Measurements from ENCODE around the gene HS6ST2. TPM values are rescaled to one million over a fixed set of nuclear protein-coding genes. Genes with fewer than 3 reads are reported as not detected.

Gene HS6ST2
- total and polyA plus RNA-seq, 4 experiments from 2014 or later = not detected

DNA sequence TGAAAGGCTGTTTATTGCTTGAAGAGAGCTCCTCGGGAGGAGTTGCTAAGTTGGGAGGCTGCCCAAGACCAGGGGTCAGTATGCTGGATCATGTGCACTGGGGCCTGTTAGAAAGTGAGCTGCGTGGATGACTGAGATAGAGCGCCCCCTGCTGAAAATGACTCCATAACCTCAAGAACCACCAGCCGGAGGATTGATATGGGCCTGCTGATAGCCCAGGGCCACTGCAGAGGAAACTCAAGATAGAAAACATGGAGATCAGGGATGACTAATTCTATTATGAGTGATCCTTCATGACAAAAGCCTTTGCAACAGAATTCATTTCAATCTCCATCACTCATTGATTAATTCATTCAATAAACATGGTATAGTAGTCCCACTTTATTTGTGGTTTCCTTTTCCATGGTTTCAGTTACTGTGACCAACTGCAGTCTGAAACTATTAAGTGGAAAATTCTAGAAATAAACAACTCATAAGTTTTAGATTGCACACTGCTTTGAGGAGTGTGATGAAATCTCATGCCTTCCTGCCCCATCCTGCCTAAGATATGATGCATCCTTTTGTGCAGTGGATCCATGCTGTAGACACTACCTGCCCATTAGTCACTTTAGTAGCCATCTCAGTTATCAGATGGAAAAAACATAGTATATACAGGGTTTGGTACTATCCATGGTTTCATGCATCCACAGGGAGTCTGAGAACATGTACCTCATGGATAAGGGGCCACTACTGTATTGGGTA lies 342.9 kb downstream of the HS6ST2 start:
- no peaks in the 10 kb centered on the region for H3K36me3 ChIP-seq (ENCODE audit: insufficient read depth, low read length)
- peak; percentile 33 to 42 (median 37) for DNase-seq
- H3K9me3 ChIP-seq (ENCODE audit: control insufficient read depth in 1 of 2, low read length in 2 of 2) = no peaks in the 10 kb centered on the region
- H3K4me3 Mint-ChIP-seq = no peak overlapping the region
- intact Hi-C loops (cut with micrococcal nuclease) = loop anchor here (1.0 to 5.0 kb wide), 5 partner anchors 124 to 787 kb away; no protein-coding TSS in a partner anchor
- no peaks in the 10 kb centered on the region for H3K4me1 Mint-ChIP-seq
- no peaks in the 10 kb centered on the region for H3K9me3 Mint-ChIP-seq
- POLR2A ChIA-PET (ENCODE audit: partially characterized antibody) = no interaction called here
- H3K36me3 Mint-ChIP-seq = no peaks in the 10 kb centered on the region
- no peaks in the 10 kb centered on the region for H3K4me1 ChIP-seq (ENCODE audit: insufficient read depth, low read length)
- no peak overlapping the region for H3K27ac ChIP-seq (ENCODE audit: low read depth, low read length)
- H3K4me3 ChIP-seq (ENCODE audit: low read length in 2 of 2) = no peak overlapping the region
- no peaks in the 10 kb centered on the region for H3K27me3 ChIP-seq (ENCODE audit: insufficient read depth, low read length)
- H3K27me3 Mint-ChIP-seq = no peaks in the 10 kb centered on the region
- CTCF ChIA-PET (ENCODE audit: partially characterized antibody) = interaction anchor here (0.6 to 5.1 kb wide), 20 partner anchors 7 to 796 kb away, joined by 3 to 84 read pairs (median 4); partner anchors contain the start of gene RAP2C
- H3K27ac Mint-ChIP-seq = no peak overlapping the region

DNA sequence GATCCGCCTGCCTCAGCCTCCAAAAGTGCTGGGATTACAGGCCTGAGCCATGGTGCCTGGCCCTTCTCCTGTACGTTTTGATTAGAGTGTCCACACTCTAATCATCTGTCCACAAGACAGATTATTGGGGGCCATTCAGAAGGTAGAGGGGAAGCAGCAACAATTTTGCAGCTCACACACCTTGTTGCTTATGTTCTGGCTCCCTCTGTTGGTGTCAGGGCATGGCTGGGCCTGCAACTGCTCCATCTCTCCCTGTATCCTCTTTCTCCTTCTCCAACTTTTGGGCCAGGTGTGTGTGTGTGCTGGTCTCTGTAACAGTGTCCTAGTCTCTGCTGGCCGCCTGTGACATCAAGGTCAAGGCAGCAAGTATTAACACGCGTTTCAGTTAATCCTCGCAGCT lies 344.1 kb downstream of the HS6ST2 start:
- Histone ChIP-seq H3K9me3 (ENCODE audit: control insufficient read depth in 1 of 2, low read length in 2 of 2) (no peaks in the 10 kb centered on the region), H3K36me3 (ENCODE audit: insufficient read depth, low read length) (no peaks in the 10 kb centered on the region), H3K4me3 (ENCODE audit: low read length in 2 of 2) (no peak overlapping the region), H3K4me1 (ENCODE audit: insufficient read depth, low read length) (no peaks in the 10 kb centered on the region), H3K27ac (ENCODE audit: low read depth, low read length) (no peak overlapping the region), H3K27me3 (ENCODE audit: insufficient read depth, low read length) (no peaks in the 10 kb centered on the region)
- no peak overlapping the region for H3K4me3 Mint-ChIP-seq
- ChIA-PET POLR2A (ENCODE audit: partially characterized antibody) (no interaction called here), CTCF (ENCODE audit: partially characterized antibody) (interaction anchor here (0.9 to 5.1 kb wide), 17 partner anchors 8 to 787 kb away, joined by 3 to 84 read pairs (median 4); no protein-coding TSS in a partner anchor)
- no peaks in the 10 kb centered on the region for H3K9me3 Mint-ChIP-seq
- H3K36me3 Mint-ChIP-seq = no peaks in the 10 kb centered on the region
- H3K27me3 Mint-ChIP-seq = no peaks in the 10 kb centered on the region
- H3K27ac Mint-ChIP-seq = peak overlapping the region in 1 of 7 donors; percentile 48
- intact Hi-C loops (cut with micrococcal nuclease) = loop anchor here (5.0 kb wide), 1 partner anchor 387 kb away; no protein-coding TSS in a partner anchor
- H3K4me1 Mint-ChIP-seq = no peaks in the 10 kb centered on the region
- no peak for DNase-seq

DNA sequence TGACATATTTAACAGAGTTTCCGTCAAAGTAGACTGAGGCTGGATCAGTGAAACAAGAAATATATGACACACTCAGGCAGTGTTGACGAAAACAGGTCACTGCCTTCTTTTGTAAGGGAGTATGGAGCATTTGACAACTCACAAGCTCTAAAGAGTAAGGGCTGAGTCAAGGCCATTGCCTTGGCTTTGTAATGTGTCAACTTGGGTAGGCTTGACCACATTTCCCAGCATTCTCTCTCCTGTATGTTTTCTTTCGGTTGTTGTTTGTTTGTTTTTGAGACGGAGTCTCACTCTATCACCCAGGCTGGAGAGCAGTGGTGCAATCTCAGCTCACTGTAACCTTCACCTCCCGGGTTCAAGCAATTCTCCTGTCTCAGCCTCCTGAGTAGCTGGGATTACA lies 344.6 kb downstream of the HS6ST2 start:
- no peaks in the 10 kb centered on the region for H3K4me1 Mint-ChIP-seq
- Histone ChIP-seq H3K36me3 (ENCODE audit: insufficient read depth, low read length) (no peaks in the 10 kb centered on the region), H3K27ac (ENCODE audit: low read depth, low read length) (no peak overlapping the region), H3K27me3 (ENCODE audit: insufficient read depth, low read length) (no peaks in the 10 kb centered on the region), H3K4me3 (ENCODE audit: low read length in 2 of 2) (no peak overlapping the region), H3K9me3 (ENCODE audit: control insufficient read depth in 1 of 2, low read length in 2 of 2) (no peaks in the 10 kb centered on the region), H3K4me1 (ENCODE audit: insufficient read depth, low read length) (no peaks in the 10 kb centered on the region)
- CTCF ChIA-PET (ENCODE audit: partially characterized antibody) = interaction anchor here (0.8 to 5.1 kb wide), 13 partner anchors 9 to 759 kb away, joined by 3 to 84 read pairs (median 4); no protein-coding TSS in a partner anchor
- no peaks in the 10 kb centered on the region for H3K27me3 Mint-ChIP-seq
- no peaks in the 10 kb centered on the region for H3K9me3 Mint-ChIP-seq
- DNase-seq = no peak
- intact Hi-C loops (cut with micrococcal nuclease) = loop anchor here (5.0 kb wide), 1 partner anchor 386 kb away; no protein-coding TSS in a partner anchor
- H3K27ac Mint-ChIP-seq = no peak overlapping the region
- no peaks in the 10 kb centered on the region for H3K36me3 Mint-ChIP-seq
- POLR2A ChIA-PET (ENCODE audit: partially characterized antibody) = no interaction called here
- no peak overlapping the region for H3K4me3 Mint-ChIP-seq

DNA sequence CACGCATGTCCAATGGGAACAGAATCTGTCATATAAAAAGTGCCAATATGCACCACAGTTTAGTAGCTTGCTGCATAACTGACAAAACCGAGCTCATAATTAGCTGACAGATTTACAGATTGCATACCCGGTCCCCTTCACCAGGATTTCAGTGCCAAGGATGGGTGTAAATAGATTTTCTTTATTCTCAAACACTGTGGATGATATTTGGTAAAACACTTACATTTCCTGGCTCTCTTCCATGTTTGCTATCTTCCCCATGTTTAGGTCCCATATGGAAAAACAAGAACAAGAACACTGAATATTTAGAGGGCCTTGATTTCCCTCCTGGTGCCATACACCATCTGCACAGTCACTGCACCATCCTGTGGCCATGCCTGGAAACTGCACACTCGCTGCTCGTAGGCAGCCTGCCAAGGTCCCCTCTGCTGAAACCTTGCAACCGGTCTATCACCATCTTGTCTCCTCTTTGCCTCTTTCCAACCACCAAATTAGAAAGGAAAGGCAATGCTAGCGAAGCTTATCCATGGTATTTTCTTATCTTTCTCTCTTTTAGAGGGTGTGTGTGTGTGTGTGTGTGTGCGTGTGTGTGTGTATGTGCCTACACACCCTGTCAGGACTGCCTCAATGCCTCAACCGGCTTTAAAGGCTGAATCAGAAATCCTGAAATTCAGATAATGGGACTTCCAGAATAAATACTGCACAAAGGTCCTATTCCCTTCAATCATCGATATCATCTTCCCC lies 345.4 kb downstream of the HS6ST2 start:
- no peak overlapping the region for H3K27ac Mint-ChIP-seq
- intact Hi-C loops (cut with micrococcal nuclease) = loop anchor here (5.0 kb wide), 1 partner anchor 386 kb away; no protein-coding TSS in a partner anchor
- Histone ChIP-seq H3K36me3 (ENCODE audit: insufficient read depth, low read length) (no peaks in the 10 kb centered on the region), H3K4me3 (ENCODE audit: low read length in 2 of 2) (no peak overlapping the region), H3K9me3 (ENCODE audit: control insufficient read depth in 1 of 2, low read length in 2 of 2) (no peaks in the 10 kb centered on the region), H3K27me3 (ENCODE audit: insufficient read depth, low read length) (no peaks in the 10 kb centered on the region), H3K27ac (ENCODE audit: low read depth, low read length) (no peak overlapping the region), H3K4me1 (ENCODE audit: insufficient read depth, low read length) (no peaks in the 10 kb centered on the region)
- H3K27me3 Mint-ChIP-seq = no peaks in the 10 kb centered on the region
- H3K4me3 Mint-ChIP-seq = no peak overlapping the region
- ChIA-PET POLR2A (ENCODE audit: partially characterized antibody) (no interaction called here), CTCF (ENCODE audit: partially characterized antibody) (interaction anchor here (0.7 to 5.1 kb wide), 15 partner anchors 10 to 770 kb away, joined by 3 to 84 read pairs (median 3); no protein-coding TSS in a partner anchor)
- no peaks in the 10 kb centered on the region for H3K4me1 Mint-ChIP-seq
- no peaks in the 10 kb centered on the region for H3K9me3 Mint-ChIP-seq
- DNase-seq = peak in 4 of 5 donors; percentile 21 to 37 (median 29)
- H3K36me3 Mint-ChIP-seq = no peaks in the 10 kb centered on the region

DNA sequence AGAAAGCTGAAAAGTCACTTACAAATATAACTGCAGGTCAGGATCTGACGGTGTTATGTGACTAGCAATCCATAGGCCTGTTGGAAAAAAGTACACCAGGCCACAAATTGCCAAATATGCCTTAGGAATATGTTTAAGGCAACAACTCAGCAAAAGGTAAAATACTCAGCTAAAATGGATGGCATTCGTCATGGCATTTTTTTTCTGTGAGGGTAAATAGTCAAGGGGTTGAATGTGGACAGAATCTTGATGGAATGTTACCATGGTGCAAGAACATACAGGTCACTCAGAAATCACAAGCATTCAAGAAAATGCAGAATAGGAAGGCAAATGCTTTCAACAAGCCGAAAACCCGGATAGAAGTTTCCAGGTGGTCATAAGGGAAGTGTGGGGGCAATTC lies 347.9 kb downstream of the HS6ST2 start:
- Mint-ChIP-seq H3K4me1 (no peaks in the 10 kb centered on the region), H3K36me3 (no peaks in the 10 kb centered on the region), H3K27me3 (no peaks in the 10 kb centered on the region), H3K4me3 (no peak overlapping the region), H3K9me3 (no peaks in the 10 kb centered on the region), H3K27ac (peak overlapping the region in 1 of 7 donors; percentile 2)
- intact Hi-C loops (cut with micrococcal nuclease) = loop anchor here (5.0 kb wide), 1 partner anchor 383 kb away; no protein-coding TSS in a partner anchor
- no peak for DNase-seq
- no peak overlapping the region for H3K27ac ChIP-seq (ENCODE audit: low read depth, low read length)
- H3K4me1 ChIP-seq (ENCODE audit: insufficient read depth, low read length) = no peaks in the 10 kb centered on the region
- CTCF ChIA-PET (ENCODE audit: partially characterized antibody) = no interaction called here
- no peaks in the 10 kb centered on the region for H3K36me3 ChIP-seq (ENCODE audit: insufficient read depth, low read length)
- H3K9me3 ChIP-seq (ENCODE audit: control insufficient read depth in 1 of 2, low read length in 2 of 2) = no peaks in the 10 kb centered on the region
- no peak overlapping the region for H3K4me3 ChIP-seq (ENCODE audit: low read length in 2 of 2)
- no peaks in the 10 kb centered on the region for H3K27me3 ChIP-seq (ENCODE audit: insufficient read depth, low read length)
- POLR2A ChIA-PET (ENCODE audit: partially characterized antibody) = no interaction called here

DNA sequence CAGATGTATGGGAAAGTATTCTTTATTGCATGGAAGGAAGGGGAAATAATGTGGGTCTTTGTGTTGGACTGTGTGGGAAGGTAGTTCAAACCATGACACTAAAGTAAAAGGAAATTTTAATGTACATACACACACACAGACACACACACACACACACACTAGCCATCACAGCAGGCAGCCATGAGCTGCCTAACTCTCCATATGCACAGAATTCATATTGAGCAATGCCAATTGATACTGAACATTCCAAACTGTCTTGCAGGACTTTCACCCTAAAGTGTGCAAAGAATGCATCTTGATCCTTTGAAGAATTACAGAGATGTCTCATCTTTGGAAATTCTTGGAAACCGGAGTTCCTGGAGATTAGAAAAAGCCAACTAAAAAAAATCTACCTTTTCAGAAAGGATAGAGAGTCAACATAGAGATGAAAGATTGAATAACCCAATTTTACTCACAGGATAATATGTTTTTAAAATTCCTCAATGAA lies 349.0 kb downstream of the HS6ST2 start:
- H3K36me3 Mint-ChIP-seq = no peaks in the 10 kb centered on the region
- Histone ChIP-seq H3K27ac (ENCODE audit: low read depth, low read length) (no peak overlapping the region), H3K27me3 (ENCODE audit: insufficient read depth, low read length) (no peaks in the 10 kb centered on the region), H3K9me3 (ENCODE audit: control insufficient read depth in 1 of 2, low read length in 2 of 2) (no peaks in the 10 kb centered on the region), H3K4me1 (ENCODE audit: insufficient read depth, low read length) (no peaks in the 10 kb centered on the region), H3K4me3 (ENCODE audit: low read length in 2 of 2) (no peak overlapping the region), H3K36me3 (ENCODE audit: insufficient read depth, low read length) (no peaks in the 10 kb centered on the region)
- no peaks in the 10 kb centered on the region for H3K9me3 Mint-ChIP-seq
- CTCF ChIA-PET (ENCODE audit: partially characterized antibody) = no interaction called here
- H3K4me1 Mint-ChIP-seq = no peaks in the 10 kb centered on the region
- intact Hi-C loops (cut with micrococcal nuclease) = no loop called here
- no peaks in the 10 kb centered on the region for H3K27me3 Mint-ChIP-seq
- no peak overlapping the region for H3K27ac Mint-ChIP-seq
- POLR2A ChIA-PET (ENCODE audit: partially characterized antibody) = no interaction called here
- H3K4me3 Mint-ChIP-seq = no peak overlapping the region
- DNase-seq = no peak

DNA sequence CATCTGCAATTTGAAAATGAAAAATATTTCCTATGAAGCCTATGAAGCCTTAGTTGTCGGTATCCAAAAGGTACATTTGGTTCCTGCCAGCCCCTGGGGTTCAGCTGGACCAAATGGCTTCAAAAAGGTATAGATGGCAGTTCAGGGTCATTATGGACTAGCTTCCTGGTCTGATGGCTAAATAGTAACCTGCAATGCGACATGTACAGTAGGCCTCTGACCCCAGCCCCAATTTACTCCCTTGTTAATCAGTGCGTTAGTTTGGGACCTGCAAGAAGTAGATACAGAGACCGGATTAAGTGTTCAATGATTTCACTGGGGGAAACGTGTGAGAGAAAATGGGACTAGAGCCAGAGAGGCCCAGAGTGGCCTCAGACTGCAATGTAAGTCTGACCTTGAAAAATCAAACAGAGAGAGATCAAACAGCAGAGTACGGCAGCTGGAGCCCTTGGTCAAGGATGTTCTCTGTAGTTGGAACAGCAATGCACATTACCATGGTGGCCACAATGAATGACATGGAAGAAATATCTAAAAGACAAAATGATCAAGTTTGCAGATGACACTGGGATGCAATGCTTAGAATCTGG lies 354.6 kb downstream of the HS6ST2 start:
- no peaks in the 10 kb centered on the region for H3K4me1 ChIP-seq (ENCODE audit: insufficient read depth, low read length)
- H3K9me3 ChIP-seq (ENCODE audit: control insufficient read depth in 1 of 2, low read length in 2 of 2) = no peaks in the 10 kb centered on the region
- H3K27me3 Mint-ChIP-seq = no peaks in the 10 kb centered on the region
- H3K36me3 ChIP-seq (ENCODE audit: insufficient read depth, low read length) = no peaks in the 10 kb centered on the region
- ChIA-PET CTCF (ENCODE audit: partially characterized antibody) (interaction anchor here (1.3 kb wide), 1 partner anchor 311 kb away, joined by 5 read pairs; no protein-coding TSS in a partner anchor), POLR2A (ENCODE audit: partially characterized antibody) (interaction anchor here (0.5 kb wide), 1 partner anchor 508 kb away, joined by 3 read pairs; no protein-coding TSS in a partner anchor)
- intact Hi-C loops (cut with micrococcal nuclease) = no loop called here
- no peaks in the 10 kb centered on the region for H3K4me1 Mint-ChIP-seq
- no peak overlapping the region for H3K4me3 Mint-ChIP-seq
- H3K27ac ChIP-seq (ENCODE audit: low read depth, low read length) = no peak overlapping the region
- no peaks in the 10 kb centered on the region for H3K36me3 Mint-ChIP-seq
- H3K27me3 ChIP-seq (ENCODE audit: insufficient read depth, low read length) = no peaks in the 10 kb centered on the region
- H3K27ac Mint-ChIP-seq = no peak overlapping the region
- no peak for DNase-seq
- no peaks in the 10 kb centered on the region for H3K9me3 Mint-ChIP-seq
- no peak overlapping the region for H3K4me3 ChIP-seq (ENCODE audit: low read length in 2 of 2)

All from CD4-positive, alpha-beta memory T cell (primary cell).